NB4 (cell line): ENCODE measurements around the gene MATN3.

ENCODE experiments used
- CTCF ChIP-seq: IDR thresholded peaks from one replicate; pipeline ENCODE4 v1.5.1; 2012; ENCODE audit warnings: low read depth, low read length
- MAX ChIP-seq: IDR thresholded peaks from 2 replicates; pipeline ENCODE4 v1.6.1; 2011; ENCODE audit warnings: low read depth, low read length
- MYC ChIP-seq: IDR thresholded peaks from 2 replicates; pipeline ENCODE4 v1.6.1; 2011; ENCODE audit warnings: low read depth, low read length
- POLR2A ChIP-seq: IDR thresholded peaks from 2 replicates; pipeline ENCODE4 v1.6.1; 2011; ENCODE audit warnings: mild to moderate bottlenecking; ENCODE audit not compliant: insufficient read length; ENCODE audit errors: extremely low read depth

GRCh38 chr2:20001361-20001863 lies 11.1 kb downstream of the MATN3 start:
- TF ChIP-seq CTCF: no peak
- no peak for TF ChIP-seq POLR2A
- no peak for TF ChIP-seq MYC
- TF ChIP-seq MAX: no peak
